Astrocyte (in vitro differentiated cells and primary cell): ENCODE data around the gene EPC2.

Experiments
- CTCF ChIP-seq: IDR thresholded peaks from 2 replicates; pipeline ENCODE4 v1.5.1; 2011; ENCODE audit warnings: low read depth, mild to moderate bottlenecking, inconsistent platforms, low read length, moderate library complexity; ENCODE audit not compliant: insufficient read depth
- EZH2 ChIP-seq: IDR thresholded peaks from 2 replicates; pipeline ENCODE4 v1.6.1; 2012; ENCODE audit warnings: mild to moderate bottlenecking, low read length, inconsistent platforms; ENCODE audit not compliant: insufficient read depth

- TF ChIP-seq CTCF = no peak
- no peak for TF ChIP-seq EZH2
Observed at GRCh38 chr2:148770047-148770446, 125.5 kb downstream of the EPC2 start.
